OCI-LY7 (cell line): ENCODE results near the gene SPACA7. TPM values are rescaled to one million over a fixed set of nuclear protein-coding genes. Genes with fewer than 3 reads are reported as not detected.

ENCODE experiments used
- BruUV-seq: library from RNA; stranded (reverse); fragments of 400-500 nt; replicated peaks from 2 replicates; lab custom pipeline; 2021; lab: Mats Ljungman, UMichigan
- CTCF ChIA-PET: fragments of 300-600 bp; sonication (Branson Sonifier 250); formaldehyde crosslinking; loops from one replicate; lab custom pipeline; 2022; ENCODE audit warnings: antibody characterized with exemption; ENCODE audit not compliant: unreplicated experiment; lab: Charles Lee
- POLR2A ChIA-PET: fragments of 300-600 bp; sonication (Branson Sonifier 250); formaldehyde crosslinking; loops from one replicate; lab custom pipeline; 2022; ENCODE audit warnings: antibody characterized with exemption; lab: Charles Lee
- DNase-seq: peaks from one replicate; pipeline ENCODE4 v3.0.0-alpha.2; 2015; ENCODE audit warnings: low spot score
- H2AFZ ChIP-seq: fragments of 200-600 bp; sonication (generic), shearing (Covaris generic); 2 replicates; pipeline ENCODE4 v1.6.1; 2014; ENCODE audit warnings: mild to moderate bottlenecking, antibody characterized with exemption, low read length, moderate library complexity
- H3K27ac ChIP-seq: fragments of 200-600 bp; sonication (generic); 2 replicates; pipeline ENCODE4 v1.5.1; 2014; ENCODE audit warnings: mixed run types, low read depth, mild to moderate bottlenecking, moderate library complexity, low read length, inconsistent platforms; ENCODE audit not compliant: poor library complexity, severe bottlenecking
- H3K36me3 ChIP-seq: fragments of 200-600 bp; sonication (generic); 2 replicates; pipeline ENCODE4 v1.6.1; 2014; ENCODE audit warnings: mild to moderate bottlenecking, antibody characterized with exemption, low read length, moderate library complexity, mixed read lengths; ENCODE audit not compliant: insufficient read depth
- H3K4me1 ChIP-seq: fragments of 200-600 bp; sonication (generic); 2 replicates; pipeline ENCODE4 v1.5.1; 2014; ENCODE audit warnings: mild to moderate bottlenecking, low read length; ENCODE audit not compliant: insufficient read depth, poor library complexity, severe bottlenecking
- H3K4me2 ChIP-seq: fragments of 200-600 bp; sonication (generic); 2 replicates; pipeline ENCODE4 v1.6.1; 2014; ENCODE audit warnings: mild to moderate bottlenecking, low read length
- H3K4me3 ChIP-seq: fragments of 200-600 bp; sonication (generic); 2 replicates; pipeline ENCODE4 v1.5.1; 2014; ENCODE audit warnings: mild to moderate bottlenecking, low read depth, low read length; ENCODE audit not compliant: poor library complexity, severe bottlenecking
- H3K79me2 ChIP-seq: fragments of 200-600 bp; sonication (generic); 2 replicates; pipeline ENCODE4 v1.6.1; 2016; ENCODE audit warnings: low read depth, mild to moderate bottlenecking, low read length, moderate library complexity, mixed read lengths; ENCODE audit not compliant: insufficient read depth
- H3K9me2 ChIP-seq: fragments of 200-600 bp; sonication (generic); 2 replicates; pipeline ENCODE4 v1.6.1; 2016; ENCODE audit warnings: mild to moderate bottlenecking, low read length, mixed read lengths; ENCODE audit not compliant: insufficient read depth
- H3K9me3 ChIP-seq: fragments of 200-600 bp; sonication (generic); 2 replicates; pipeline ENCODE4 v1.6.1; 2014; ENCODE audit warnings: mild to moderate bottlenecking, mixed run types, low read length, mixed read lengths
- H4K20me1 ChIP-seq: fragments of 200-600 bp; sonication (generic); 2 replicates; pipeline ENCODE4 v1.6.1; 2014; ENCODE audit warnings: mild to moderate bottlenecking, antibody characterized with exemption, low read length, moderate library complexity, mixed read lengths; ENCODE audit not compliant: insufficient read depth
- CTCF ChIP-seq: fragments of 200-600 bp; sonication (generic); conservative IDR thresholded peaks from 2 replicates; pipeline ENCODE4 v1.5.1; 2014; ENCODE audit warnings: mild to moderate bottlenecking, antibody characterized with exemption, low read length, moderate library complexity, mixed read lengths
- EZH2phosphoT487 ChIP-seq: fragments of 200-600 bp; sonication (generic); IDR thresholded peaks from 2 replicates; pipeline ENCODE4 v1.6.1; 2018; ENCODE audit warnings: low read depth, borderline replicate concordance, mild to moderate bottlenecking, mixed run types, antibody characterized with exemption, low read length, moderate library complexity, mixed read lengths
- intact Hi-C: fragments of 100-400 bp; cut with micrococcal nuclease; formaldehyde crosslinking; loops from one replicate; pipeline ENCODE4 v1.10.0; 2022; ENCODE audit not compliant: unreplicated experiment
- total RNA-seq, 2 experiments: library from RNA; depleted of rRNA in 1 of 2; stranded (reverse); fragments of >200 nt in 1 of 2; shearing (Covaris generic) in 1 of 2; gene quantifications; 2 replicates each; pipeline ENCODE4 v1.2.3, GENCODE V29; 2014 to 2022

SPACA7 gene
- total RNA-seq, 2 experiments from 2014 or later = not detected

DNA sequence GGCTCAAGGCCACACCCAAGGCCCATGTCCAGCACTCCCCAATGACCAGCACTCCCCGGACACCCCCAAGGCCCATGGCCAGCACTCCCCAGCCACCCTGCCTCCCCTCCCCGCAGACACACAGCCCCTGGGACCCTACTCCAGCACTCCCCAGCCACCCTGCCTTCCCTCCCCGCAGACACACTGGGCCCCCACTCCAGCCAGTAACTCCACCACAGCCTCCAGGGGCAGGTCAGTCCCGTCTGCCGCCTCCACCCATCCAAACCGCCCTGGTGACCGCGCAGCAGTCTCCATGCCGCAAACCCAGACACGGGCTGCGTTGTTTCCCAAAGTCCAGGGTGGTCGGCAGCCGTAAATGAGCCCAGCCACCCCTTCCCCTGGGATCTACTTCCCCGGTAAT is 70.7 kb downstream of the SPACA7 start:
- no peak for DNase-seq
- BruUV-seq = no TSS peak
- H3K4me1 ChIP-seq = no peaks in the 10 kb centered on the region
- TF ChIP-seq CTCF = no peak
- TF ChIP-seq EZH2phosphoT487 = no peak
- intact Hi-C loops = no loop called here
- no peak overlapping the region for H3K4me3 ChIP-seq
- ChIA-PET POLR2A (no interaction called here), CTCF (no interaction called here)
- no peaks in the 10 kb centered on the region for H3K9me3 ChIP-seq
- H2AFZ ChIP-seq = no peak overlapping the region
- H3K36me3 ChIP-seq = no peaks in the 10 kb centered on the region
- H3K79me2 ChIP-seq = no peaks in the 10 kb centered on the region
- no peaks in the 10 kb centered on the region for H4K20me1 ChIP-seq
- H3K9me2 ChIP-seq = no peaks in the 10 kb centered on the region
- no peak overlapping the region for H3K4me2 ChIP-seq
- no peak overlapping the region for H3K27ac ChIP-seq

DNA sequence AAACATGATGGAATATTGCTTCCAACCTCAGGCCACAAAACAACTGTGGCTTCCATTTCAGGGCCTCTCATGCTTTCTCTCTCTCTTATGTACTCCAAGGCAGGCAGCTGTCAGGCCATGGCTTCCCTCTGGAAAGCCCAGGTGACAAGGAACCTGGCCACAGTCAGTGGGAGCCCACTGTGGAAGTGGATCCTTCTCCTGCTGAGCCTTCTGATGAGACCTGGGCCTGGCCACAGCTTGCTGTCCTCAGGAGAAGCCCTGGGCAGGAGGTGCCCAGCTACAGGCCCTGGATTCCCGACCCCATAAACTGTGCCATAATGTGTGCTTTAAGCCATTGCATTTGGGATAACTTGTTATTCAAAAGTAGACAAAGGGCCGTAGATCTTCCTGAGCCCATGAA is 71.2 kb downstream of the SPACA7 start:
- H2AFZ ChIP-seq = no peak overlapping the region
- no peak for DNase-seq
- H3K9me3 ChIP-seq = no peaks in the 10 kb centered on the region
- H3K79me2 ChIP-seq = no peaks in the 10 kb centered on the region
- intact Hi-C loops = no loop called here
- H3K4me1 ChIP-seq = no peaks in the 10 kb centered on the region
- ChIA-PET CTCF (no interaction called here), POLR2A (no interaction called here)
- no peak overlapping the region for H3K4me3 ChIP-seq
- H3K27ac ChIP-seq = no peak overlapping the region
- no peaks in the 10 kb centered on the region for H4K20me1 ChIP-seq
- H3K4me2 ChIP-seq = no peak overlapping the region
- H3K9me2 ChIP-seq = no peaks in the 10 kb centered on the region
- no peaks in the 10 kb centered on the region for H3K36me3 ChIP-seq
- no TSS peak for BruUV-seq
- TF ChIP-seq CTCF = no peak
- no peak for TF ChIP-seq EZH2phosphoT487

DNA sequence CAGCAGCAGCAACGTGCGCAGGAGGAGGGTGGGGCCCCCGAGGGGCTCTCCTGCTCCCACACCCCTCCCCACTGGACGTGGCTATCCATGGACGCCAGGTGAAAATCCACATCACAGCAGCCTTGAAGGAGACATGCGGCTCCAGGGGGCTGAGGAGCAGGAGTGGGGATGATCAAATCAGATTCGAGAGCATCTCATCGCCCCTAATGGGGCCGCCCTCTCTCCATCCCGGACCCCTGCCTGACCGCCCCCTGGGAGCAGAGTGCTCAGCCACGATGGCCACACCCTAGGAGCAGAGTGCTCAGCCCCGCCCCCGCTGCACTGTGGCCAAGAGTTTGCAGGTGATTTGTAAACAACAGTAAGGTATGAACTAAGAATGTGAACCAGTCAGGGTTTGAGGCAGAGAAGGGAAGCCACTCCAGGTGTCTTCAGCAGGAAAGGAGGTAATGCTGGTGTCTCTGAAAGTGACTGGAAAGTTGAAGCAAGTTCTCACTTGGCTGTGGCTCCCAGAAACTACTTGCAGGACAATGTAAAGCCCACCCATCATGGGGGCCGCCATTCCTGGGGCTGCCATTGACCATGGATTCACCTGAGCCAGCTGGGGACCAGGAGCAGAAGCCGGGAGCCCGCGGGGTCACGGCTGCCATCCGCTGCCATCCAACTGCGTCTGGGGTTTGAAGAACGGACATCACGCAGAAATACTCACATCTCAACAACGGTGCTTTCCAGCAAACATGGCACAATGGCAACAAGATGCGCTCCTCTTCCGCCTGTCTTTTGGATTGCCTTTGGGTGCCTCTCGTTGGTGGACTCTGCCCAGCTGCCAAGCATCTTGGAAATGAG is 71.8 kb downstream of the SPACA7 start:
- no peak for DNase-seq
- H3K79me2 ChIP-seq = no peaks in the 10 kb centered on the region
- no peak for TF ChIP-seq EZH2phosphoT487
- no peak for TF ChIP-seq CTCF
- no peak overlapping the region for H3K4me2 ChIP-seq
- intact Hi-C loops = no loop called here
- no peaks in the 10 kb centered on the region for H3K36me3 ChIP-seq
- ChIA-PET CTCF (no interaction called here), POLR2A (no interaction called here)
- H2AFZ ChIP-seq = no peak overlapping the region
- no peaks in the 10 kb centered on the region for H3K9me3 ChIP-seq
- H3K4me3 ChIP-seq = no peak overlapping the region
- no TSS peak for BruUV-seq
- no peaks in the 10 kb centered on the region for H3K9me2 ChIP-seq
- H4K20me1 ChIP-seq = no peaks in the 10 kb centered on the region
- H3K27ac ChIP-seq = no peak overlapping the region
- no peaks in the 10 kb centered on the region for H3K4me1 ChIP-seq
